ENCODE results near the gene TTLL9.

GRCh38 chr20:31857861-31858759 is 12.3 kb upstream of the TTLL9 start:
- TF ChIP-seq EP300 (IDR thresholded peaks at IDR 0.05; ENCODE audit: borderline replicate concordance), result no peak
- TF ChIP-seq FOXM1 (IDR thresholded peaks at IDR 0.05; ENCODE audit: borderline replicate concordance, low read depth), result no peak
- no peak for TF ChIP-seq MAX (IDR thresholded peaks at IDR 0.05)
- no peak for TF ChIP-seq REST (IDR thresholded peaks at IDR 0.05; ENCODE audit: low read depth)
- no peak for TF ChIP-seq YY1 (IDR thresholded peaks at IDR 0.05; ENCODE audit: low read depth)
- TF ChIP-seq TCF12 (IDR thresholded peaks at IDR 0.05; ENCODE audit: low read depth), result no peak
- no peak for TF ChIP-seq USF1 (IDR thresholded peaks at IDR 0.05)
- no peak for TF ChIP-seq RAD21 (IDR thresholded peaks at IDR 0.05; ENCODE audit: low read depth)
- no peak for TF ChIP-seq TAF1 (IDR thresholded peaks at IDR 0.05; ENCODE audit: low read depth)
